Measurements from ENCODE around the gene HOMER1. TPM values are rescaled to one million over a fixed set of nuclear protein-coding genes. Genes with fewer than 3 reads are reported as not detected.

The HOMER1 gene
- total and polyA plus RNA-seq, 9 of the 15 experiments (the other 6 are each of a cell fraction or from before 2014, with no cell fraction given) = 6.3 to 39.9 (median 9.9) TPM

DNA sequence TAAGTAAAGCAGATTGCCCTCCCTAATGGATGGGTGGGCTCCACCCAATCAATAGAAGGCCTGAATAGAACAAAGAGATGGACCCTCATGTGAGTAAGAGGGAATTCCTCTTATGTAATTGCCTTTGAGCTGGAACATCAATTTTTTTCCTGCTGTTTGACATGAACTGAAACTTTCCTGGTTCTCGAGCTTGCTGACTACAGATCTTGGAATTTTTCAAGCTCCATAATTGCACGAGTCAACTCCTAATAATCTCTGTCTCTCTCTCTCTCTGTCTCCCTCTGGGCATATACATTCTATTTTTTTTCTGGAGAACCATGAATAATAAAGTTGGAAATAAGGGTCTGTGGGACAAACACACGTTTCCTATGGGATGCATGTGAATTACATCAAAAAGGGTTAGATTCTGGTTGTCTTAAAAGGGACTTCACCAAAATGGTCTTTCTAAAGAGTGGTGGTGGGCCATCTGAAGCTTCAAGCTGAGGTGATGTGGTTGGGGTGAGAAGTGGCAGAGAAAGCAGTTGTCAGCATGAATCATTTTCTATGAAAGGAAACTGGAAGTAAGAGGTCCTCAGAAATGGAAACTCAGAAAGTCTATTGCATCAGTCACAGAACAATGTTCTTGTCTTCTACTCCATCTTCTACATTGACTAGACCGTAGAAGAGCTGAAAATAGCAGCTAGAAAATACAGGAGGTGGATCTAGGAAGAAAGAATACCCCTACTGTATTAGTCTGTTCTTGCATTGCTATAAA lies 47.0 kb upstream of the HOMER1 start (continued):
- TF ChIP-seq REST (IDR thresholded peaks at IDR 0.05; ENCODE audit: borderline replicate concordance) = no peak
- TF ChIP-seq REST (CRISPR knock-in tag; IDR thresholded peaks at IDR 0.05; ENCODE audit: low read depth) = no peak
- TF ChIP-seq, protein P1, sequence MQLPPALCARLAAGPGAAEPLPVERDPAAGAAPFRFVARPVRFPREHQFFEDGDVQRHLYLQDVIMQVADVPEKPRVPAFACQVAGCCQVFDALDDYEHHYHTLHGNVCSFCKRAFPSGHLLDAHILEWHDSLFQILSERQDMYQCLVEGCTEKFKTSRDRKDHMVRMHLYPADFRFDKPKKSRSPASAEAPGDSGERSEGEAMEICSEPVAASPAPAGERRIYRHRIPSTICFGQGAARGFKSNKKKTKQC (CRISPR knock-in tag; IDR thresholded peaks at IDR 0.05) = no peak
- TF ChIP-seq TAF9B (IDR thresholded peaks at IDR 0.05; ENCODE audit: partially characterized antibody) = no peak
- no peak for TF ChIP-seq HDAC1 (IDR thresholded peaks at IDR 0.05)
- TF ChIP-seq PHF8 (IDR thresholded peaks at IDR 0.05; ENCODE audit: borderline replicate concordance, low read length) = no peak
- no peak for TF ChIP-seq ZNF780A (CRISPR knock-in tag; IDR thresholded peaks at IDR 0.05)
- TF ChIP-seq XRCC4 (IDR thresholded peaks at IDR 0.05; ENCODE audit: extremely low read depth, insufficient read depth, insufficient read length) = no peak
- TF ChIP-seq TCF3 (CRISPR knock-in tag; IDR thresholded peaks at IDR 0.05) = no peak
- TF ChIP-seq ILF3 (IDR thresholded peaks at IDR 0.05; ENCODE audit: borderline replicate concordance) = no peak
- no peak for TF ChIP-seq GTF2B (IDR thresholded peaks at IDR 0.05; ENCODE audit: extremely low read depth, insufficient read length)
- TF ChIP-seq POLR2AphosphoS2 (IDR thresholded peaks at IDR 0.05; ENCODE audit: low read length) = no peak
- TF ChIP-seq NFIC (IDR thresholded peaks at IDR 0.05) = no peak
- TF ChIP-seq IRF9 (tag; IDR thresholded peaks at IDR 0.05) = no peak
- TF ChIP-seq BACH1 (tag; IDR thresholded peaks at IDR 0.05) = peak; percentile 51; the same call in 1 of the 2 replicates
- TF ChIP-seq L3MBTL2 (IDR thresholded peaks at IDR 0.05) = 0 out of 2 replicates have a peak, but pooled peaks have one; percentile 38
- no peak for TF ChIP-seq PTBP1 (IDR thresholded peaks at IDR 0.05; ENCODE audit: low read depth, low read length)
- TF ChIP-seq TFAM (CRISPR knock-in tag; conservative IDR thresholded peaks at IDR 0.05) = no peak
